ENCODE measurements around the gene ME3. TPM values are rescaled to one million over a fixed set of nuclear protein-coding genes. Genes with fewer than 3 reads are reported as not detected.

ME3 gene
- total RNA-seq, 1 experiment from 2014 or later, result 5.7 TPM

Other genes starting within 250 kb of the ME3 start
- gene PRSS23, start 127.9 kb upstream of the ME3 start, total RNA-seq (2014; rRNA removed; shearing (Covaris generic)), result 474 and 507 TPM in 2 replicates

Data from M059J (cell line).